ENCODE results near the gene ITGA11. TPM values are rescaled to one million over a fixed set of nuclear protein-coding genes. Genes with fewer than 3 reads are reported as not detected.

ITGA11 gene
- total RNA-seq, 2 donors from 2014 or later = 12.6 to 35.4 TPM

DNA sequence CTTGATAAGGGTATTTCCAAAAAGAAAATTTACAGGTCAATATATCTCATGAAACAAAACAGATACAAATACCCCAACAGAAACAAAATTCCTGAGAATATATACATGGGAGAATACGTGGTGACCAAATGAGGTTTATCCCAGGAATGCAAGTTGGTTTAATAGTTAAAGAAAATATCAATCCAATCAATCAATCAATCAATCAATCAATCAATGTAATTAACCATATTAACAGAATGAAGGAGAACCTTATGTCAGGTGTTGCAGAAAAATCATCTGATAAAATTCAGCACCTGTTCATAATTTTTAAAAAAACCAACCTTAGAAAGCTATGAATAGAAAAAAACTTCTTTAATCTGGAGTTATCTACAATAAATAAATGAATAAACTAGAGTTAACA, 35.9 kb downstream of the ITGA11 start:
- Histone ChIP-seq H3K36me3 (no peaks in the 10 kb centered on the region), H3K4me3 (no peak overlapping the region), H3K9me3 (no peaks in the 10 kb centered on the region), H3K27ac (no peak overlapping the region), H3K4me1 (no peaks in the 10 kb centered on the region), H3K27me3 (no peaks in the 10 kb centered on the region)
- no peak for DNase-seq (ENCODE audit: low spot score)
- TF ChIP-seq, protein P1, sequence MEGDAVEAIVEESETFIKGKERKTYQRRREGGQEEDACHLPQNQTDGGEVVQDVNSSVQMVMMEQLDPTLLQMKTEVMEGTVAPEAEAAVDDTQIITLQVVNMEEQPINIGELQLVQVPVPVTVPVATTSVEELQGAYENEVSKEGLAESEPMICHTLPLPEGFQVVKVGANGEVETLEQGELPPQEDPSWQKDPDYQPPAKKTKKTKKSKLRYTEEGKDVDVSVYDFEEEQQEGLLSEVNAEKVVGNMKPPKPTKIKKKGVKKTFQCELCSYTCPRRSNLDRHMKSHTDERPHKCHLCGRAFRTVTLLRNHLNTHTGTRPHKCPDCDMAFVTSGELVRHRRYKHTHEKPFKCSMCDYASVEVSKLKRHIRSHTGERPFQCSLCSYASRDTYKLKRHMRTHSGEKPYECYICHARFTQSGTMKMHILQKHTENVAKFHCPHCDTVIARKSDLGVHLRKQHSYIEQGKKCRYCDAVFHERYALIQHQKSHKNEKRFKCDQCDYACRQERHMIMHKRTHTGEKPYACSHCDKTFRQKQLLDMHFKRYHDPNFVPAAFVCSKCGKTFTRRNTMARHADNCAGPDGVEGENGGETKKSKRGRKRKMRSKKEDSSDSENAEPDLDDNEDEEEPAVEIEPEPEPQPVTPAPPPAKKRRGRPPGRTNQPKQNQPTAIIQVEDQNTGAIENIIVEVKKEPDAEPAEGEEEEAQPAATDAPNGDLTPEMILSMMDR (IDR thresholded peaks at IDR 0.05) = no peak

DNA sequence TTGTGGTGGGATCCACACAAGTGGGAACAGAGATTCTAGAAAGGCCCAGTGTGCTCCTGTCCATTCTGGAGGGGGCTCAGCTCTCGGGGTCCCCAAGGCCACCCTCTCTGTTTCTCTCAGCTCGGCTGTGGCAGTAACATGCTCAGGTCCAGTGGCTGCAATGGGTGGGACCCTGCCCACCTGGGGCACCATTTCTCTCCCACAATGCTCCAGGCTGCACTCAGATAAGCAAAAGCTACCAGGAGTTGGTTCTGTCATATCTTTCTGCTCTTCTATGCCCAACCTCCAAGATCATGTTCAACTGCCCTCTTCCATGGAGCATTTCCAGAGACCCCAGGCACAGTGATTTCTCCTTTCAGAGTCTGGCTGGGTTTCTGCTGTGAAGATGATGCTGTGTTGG, 40.8 kb downstream of the ITGA11 start:
- no peaks in the 10 kb centered on the region for H3K27me3 ChIP-seq
- H3K4me3 ChIP-seq = no peak overlapping the region
- DNase-seq (ENCODE audit: low spot score) = no peak
- no peaks in the 10 kb centered on the region for H3K9me3 ChIP-seq
- H3K4me1 ChIP-seq = no peaks in the 10 kb centered on the region
- H3K27ac ChIP-seq = no peak overlapping the region
- TF ChIP-seq, protein P1 (IDR thresholded peaks at IDR 0.05) = no peak
- H3K36me3 ChIP-seq = no peaks in the 10 kb centered on the region

DNA sequence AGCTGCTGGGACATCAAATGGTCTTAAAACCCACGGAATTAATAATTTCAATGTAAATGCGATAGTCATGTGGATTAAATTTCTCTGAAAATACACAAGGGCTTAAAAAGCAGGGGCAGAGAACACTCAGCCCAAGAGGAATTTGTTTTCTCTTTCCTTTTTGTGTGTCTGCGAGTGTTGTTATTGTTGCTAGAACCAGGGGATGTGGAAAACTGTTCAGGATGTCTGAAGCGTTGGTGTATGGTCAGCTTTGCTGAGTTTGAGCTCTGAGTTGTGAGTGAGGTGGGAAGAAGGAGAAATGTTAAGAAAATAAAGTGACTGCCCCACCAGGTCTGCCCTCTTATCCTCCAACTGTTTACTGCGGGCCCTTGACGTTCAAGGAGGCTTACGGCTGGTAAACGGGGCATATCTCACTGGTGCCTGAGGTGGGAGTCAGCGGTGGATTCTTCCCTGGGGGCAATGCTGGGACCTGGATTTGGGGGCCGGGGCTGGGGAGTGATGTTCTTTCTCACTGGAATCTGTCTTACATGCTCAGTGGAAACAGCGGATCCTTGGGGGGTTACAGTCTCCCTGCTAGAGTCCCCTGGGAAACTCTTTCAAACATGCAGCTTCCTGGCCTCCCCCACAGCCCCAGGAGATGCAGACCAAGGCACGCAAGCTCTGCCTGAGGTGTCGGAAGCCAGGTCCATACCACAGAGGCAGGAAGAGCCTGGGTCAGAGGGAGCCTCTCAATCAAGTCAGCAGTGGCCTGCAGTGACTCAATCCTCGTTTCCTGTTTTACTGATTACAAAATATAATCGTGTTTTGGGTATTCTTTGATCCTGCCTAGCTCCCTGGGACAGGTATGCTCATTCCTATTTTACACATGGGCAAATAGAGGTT, 41.8 kb downstream of the ITGA11 start:
- H3K4me3 ChIP-seq = no peak overlapping the region
- TF ChIP-seq, protein P1 (IDR thresholded peaks at IDR 0.05) = no peak
- peak; percentile 56 for DNase-seq (ENCODE audit: low spot score)
- H3K27ac ChIP-seq = no peak overlapping the region
- no peaks in the 10 kb centered on the region for H3K27me3 ChIP-seq
- H3K36me3 ChIP-seq = no peaks in the 10 kb centered on the region
- H3K9me3 ChIP-seq = no peaks in the 10 kb centered on the region
- H3K4me1 ChIP-seq = no peaks in the 10 kb centered on the region

- Histone ChIP-seq H3K27ac (no peak overlapping the region), H3K36me3 (no peaks in the 10 kb centered on the region), H3K4me3 (no peak overlapping the region), H3K9me3 (no peaks in the 10 kb centered on the region), H3K27me3 (no peaks in the 10 kb centered on the region), H3K4me1 (peaks cover 0 to 5% of the 10 kb centered on the region in 2 donors)
- DNase-seq (ENCODE audit: low spot score) = peak; percentile 53
- TF ChIP-seq, protein P1 (IDR thresholded peaks at IDR 0.05) = no peak
Observed at GRCh38 chr15:68389041-68389930, 42.7 kb downstream of the ITGA11 start.

DNA sequence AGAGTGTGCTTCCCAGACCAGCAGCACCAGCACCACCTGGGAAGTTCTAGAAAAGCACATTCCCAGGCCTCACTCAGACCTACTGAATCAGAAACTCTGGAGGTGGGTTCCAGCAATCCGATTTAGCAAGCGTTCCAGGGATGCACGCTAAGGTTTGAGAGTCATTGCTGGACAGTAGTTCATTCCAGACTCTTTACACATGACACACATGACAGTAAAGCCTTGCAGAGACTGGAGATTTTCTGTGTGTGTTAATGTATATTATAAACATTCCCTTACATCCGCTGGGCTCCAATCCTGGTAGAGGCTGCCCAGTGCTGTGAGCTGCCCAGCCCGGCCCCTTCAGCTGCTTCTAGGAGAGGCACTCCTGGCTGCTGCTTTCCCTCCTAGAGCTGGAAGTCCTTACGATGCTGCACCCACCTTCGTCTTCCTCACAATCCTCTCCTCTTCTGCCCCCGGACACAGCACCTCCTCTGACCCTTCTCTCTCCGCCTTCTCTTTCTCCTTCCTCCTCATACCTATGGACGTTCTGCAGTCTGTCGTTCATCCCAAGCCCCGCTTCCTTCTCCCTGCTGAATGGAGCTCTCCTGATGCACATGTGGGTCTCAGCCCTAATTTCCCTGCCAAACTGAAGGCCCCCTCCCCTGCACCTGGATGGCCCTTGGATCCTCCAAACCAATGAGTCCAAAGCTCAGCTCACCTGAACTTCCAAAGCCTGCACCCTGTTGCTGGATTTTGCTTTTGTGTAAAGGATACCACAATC, 44.4 kb downstream of the ITGA11 start:
- no peaks in the 10 kb centered on the region for H3K9me3 ChIP-seq
- peaks cover 0 to 17% of the 10 kb centered on the region in 2 donors for H3K4me1 ChIP-seq
- H3K4me3 ChIP-seq = no peak overlapping the region
- no peaks in the 10 kb centered on the region for H3K36me3 ChIP-seq
- TF ChIP-seq, protein P1 (IDR thresholded peaks at IDR 0.05) = no peak
- no peaks in the 10 kb centered on the region for H3K27me3 ChIP-seq
- no peak overlapping the region for H3K27ac ChIP-seq
- peak; percentile 36 for DNase-seq (ENCODE audit: low spot score)

Data from right atrium auricular region (tissue), 2 donors.